ENCODE measurements around the gene ITPR1. TPM values are rescaled to one million over a fixed set of nuclear protein-coding genes. Genes with fewer than 3 reads are reported as not detected.

The ITPR1 gene
- polyA plus RNA-seq, 1 of the 3 experiments (the other 2 are of a cell fraction), result 5.9 TPM

DNA sequence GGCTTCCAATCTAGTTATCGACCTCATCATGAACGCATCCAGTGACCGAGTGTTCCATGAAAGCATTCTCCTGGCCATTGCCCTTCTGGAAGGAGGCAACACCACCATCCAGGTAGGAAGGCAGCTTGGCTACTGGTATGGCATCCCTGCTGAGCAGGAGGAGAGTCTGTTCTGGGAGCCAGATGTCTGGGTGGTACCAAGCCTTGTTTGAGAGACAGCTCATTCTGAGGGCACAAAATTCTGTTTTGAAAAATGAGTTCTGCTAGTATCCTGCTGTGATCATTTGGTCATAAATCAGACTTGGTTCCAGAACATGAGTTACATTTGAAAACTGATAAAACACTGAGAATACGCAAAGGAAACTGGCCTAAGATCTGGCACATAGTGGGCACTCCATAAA is 242.1 kb downstream of the ITPR1 start (continued):
- no peak for TF ChIP-seq RFX5 (IDR thresholded peaks at IDR 0.05; ENCODE audit: low read length)
- TF ChIP-seq, protein P1, sequence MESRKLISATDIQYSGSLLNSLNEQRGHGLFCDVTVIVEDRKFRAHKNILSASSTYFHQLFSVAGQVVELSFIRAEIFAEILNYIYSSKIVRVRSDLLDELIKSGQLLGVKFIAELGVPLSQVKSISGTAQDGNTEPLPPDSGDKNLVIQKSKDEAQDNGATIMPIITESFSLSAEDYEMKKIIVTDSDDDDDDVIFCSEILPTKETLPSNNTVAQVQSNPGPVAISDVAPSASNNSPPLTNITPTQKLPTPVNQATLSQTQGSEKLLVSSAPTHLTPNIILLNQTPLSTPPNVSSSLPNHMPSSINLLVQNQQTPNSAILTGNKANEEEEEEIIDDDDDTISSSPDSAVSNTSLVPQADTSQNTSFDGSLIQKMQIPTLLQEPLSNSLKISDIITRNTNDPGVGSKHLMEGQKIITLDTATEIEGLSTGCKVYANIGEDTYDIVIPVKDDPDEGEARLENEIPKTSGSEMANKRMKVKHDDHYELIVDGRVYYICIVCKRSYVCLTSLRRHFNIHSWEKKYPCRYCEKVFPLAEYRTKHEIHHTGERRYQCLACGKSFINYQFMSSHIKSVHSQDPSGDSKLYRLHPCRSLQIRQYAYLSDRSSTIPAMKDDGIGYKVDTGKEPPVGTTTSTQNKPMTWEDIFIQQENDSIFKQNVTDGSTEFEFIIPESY (IDR thresholded peaks at IDR 0.05; ENCODE audit: borderline replicate concordance, low read depth), result no peak
- no peak for TF ChIP-seq JUND (IDR thresholded peaks at IDR 0.05)
- no peak for TF ChIP-seq SIN3A (IDR thresholded peaks at IDR 0.05; ENCODE audit: borderline replicate concordance, low read depth, low read length)
- no peak for TF ChIP-seq GATA2 (CRISPR knock-in tag; IDR thresholded peaks at IDR 0.05)
- TF ChIP-seq, protein P2, sequence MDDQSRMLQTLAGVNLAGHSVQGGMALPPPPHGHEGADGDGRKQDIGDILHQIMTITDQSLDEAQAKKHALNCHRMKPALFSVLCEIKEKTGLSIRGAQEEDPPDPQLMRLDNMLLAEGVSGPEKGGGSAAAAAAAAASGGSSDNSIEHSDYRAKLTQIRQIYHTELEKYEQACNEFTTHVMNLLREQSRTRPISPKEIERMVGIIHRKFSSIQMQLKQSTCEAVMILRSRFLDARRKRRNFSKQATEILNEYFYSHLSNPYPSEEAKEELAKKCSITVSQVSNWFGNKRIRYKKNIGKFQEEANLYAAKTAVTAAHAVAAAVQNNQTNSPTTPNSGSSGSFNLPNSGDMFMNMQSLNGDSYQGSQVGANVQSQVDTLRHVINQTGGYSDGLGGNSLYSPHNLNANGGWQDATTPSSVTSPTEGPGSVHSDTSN (IDR thresholded peaks at IDR 0.05), result no peak

DNA sequence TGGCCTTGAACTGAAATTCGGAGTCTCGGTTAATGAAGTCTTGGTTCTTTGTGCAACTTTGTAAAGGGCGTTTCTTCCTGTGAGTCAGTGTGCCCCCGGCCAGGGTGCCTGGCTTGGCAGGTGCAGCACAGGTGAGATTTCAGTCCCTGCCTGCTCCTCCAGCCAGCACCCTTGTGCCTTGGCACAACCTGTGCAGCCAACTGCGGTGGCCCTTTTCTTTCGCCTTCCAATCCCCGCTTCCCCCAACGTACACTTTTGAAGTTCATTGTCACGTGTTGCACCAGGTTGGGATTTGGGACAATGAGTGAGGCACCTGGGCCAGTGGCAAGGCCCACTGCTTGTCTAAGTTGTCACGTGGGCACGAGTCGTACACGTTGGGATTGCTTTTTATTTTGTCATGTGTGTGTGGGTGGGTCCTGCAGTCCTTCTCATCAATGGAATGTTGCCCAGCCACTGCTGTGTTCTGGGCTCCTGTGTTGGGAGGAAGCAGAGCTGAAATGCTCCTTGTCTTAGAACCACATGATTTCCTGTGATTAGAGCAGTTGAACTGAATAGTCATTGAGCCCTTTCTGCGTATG is 243.2 kb downstream of the ITPR1 start:
- no peak overlapping the region for H2AFZ ChIP-seq (ENCODE audit: low read depth)
- CTCF ChIA-PET, result interaction anchor here (0.9 to 3.0 kb wide), 2 partner anchors 25 kb away, joined by 3 to 11 read pairs; no protein-coding TSS in a partner anchor
- H3K36me3 ChIP-seq (replicated peaks in 1 of 2; ENCODE audit: control insufficient read depth in 1 of 2, insufficient read depth in 2 of 2, low read length in 1 of 2), result peaks cover 0 to 12% of the 10 kb centered on the region in 2 experiments
- 94% methylated on average over 14 of the region's 14 CpGs for WGBS (ENCODE audit: low lambda C conversion rate)
- no peaks in the 10 kb centered on the region for H3K9me3 ChIP-seq
- no peak for TF ChIP-seq GABPA (IDR thresholded peaks at IDR 0.05; ENCODE audit: low read depth)
- no peak for TF ChIP-seq FOSL2 (IDR thresholded peaks at IDR 0.05; ENCODE audit: borderline replicate concordance, low read depth)
- no peak for TF ChIP-seq NRF1 (IDR thresholded peaks at IDR 0.05; ENCODE audit: low read depth, low read length)
- TF ChIP-seq, protein P3, sequence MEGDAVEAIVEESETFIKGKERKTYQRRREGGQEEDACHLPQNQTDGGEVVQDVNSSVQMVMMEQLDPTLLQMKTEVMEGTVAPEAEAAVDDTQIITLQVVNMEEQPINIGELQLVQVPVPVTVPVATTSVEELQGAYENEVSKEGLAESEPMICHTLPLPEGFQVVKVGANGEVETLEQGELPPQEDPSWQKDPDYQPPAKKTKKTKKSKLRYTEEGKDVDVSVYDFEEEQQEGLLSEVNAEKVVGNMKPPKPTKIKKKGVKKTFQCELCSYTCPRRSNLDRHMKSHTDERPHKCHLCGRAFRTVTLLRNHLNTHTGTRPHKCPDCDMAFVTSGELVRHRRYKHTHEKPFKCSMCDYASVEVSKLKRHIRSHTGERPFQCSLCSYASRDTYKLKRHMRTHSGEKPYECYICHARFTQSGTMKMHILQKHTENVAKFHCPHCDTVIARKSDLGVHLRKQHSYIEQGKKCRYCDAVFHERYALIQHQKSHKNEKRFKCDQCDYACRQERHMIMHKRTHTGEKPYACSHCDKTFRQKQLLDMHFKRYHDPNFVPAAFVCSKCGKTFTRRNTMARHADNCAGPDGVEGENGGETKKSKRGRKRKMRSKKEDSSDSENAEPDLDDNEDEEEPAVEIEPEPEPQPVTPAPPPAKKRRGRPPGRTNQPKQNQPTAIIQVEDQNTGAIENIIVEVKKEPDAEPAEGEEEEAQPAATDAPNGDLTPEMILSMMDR (IDR thresholded peaks at IDR 0.05), result no peak
- TF ChIP-seq, protein P4, sequence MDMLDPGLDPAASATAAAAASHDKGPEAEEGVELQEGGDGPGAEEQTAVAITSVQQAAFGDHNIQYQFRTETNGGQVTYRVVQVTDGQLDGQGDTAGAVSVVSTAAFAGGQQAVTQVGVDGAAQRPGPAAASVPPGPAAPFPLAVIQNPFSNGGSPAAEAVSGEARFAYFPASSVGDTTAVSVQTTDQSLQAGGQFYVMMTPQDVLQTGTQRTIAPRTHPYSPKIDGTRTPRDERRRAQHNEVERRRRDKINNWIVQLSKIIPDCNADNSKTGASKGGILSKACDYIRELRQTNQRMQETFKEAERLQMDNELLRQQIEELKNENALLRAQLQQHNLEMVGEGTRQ (IDR thresholded peaks at IDR 0.05; ENCODE audit: borderline replicate concordance, low read depth, low read length), result no peak
- TF ChIP-seq, protein P5, sequence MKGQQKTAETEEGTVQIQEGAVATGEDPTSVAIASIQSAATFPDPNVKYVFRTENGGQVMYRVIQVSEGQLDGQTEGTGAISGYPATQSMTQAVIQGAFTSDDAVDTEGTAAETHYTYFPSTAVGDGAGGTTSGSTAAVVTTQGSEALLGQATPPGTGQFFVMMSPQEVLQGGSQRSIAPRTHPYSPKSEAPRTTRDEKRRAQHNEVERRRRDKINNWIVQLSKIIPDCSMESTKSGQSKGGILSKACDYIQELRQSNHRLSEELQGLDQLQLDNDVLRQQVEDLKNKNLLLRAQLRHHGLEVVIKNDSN (IDR thresholded peaks at IDR 0.05; ENCODE audit: borderline replicate concordance, low read depth), result no peak
- no peak for TF ChIP-seq SIN3A (IDR thresholded peaks at IDR 0.05; ENCODE audit: borderline replicate concordance, low read depth, low read length)
- TF ChIP-seq, protein P2 (IDR thresholded peaks at IDR 0.05), result no peak
- no peak for TF ChIP-seq FOXJ3 (CRISPR knock-in tag; IDR thresholded peaks at IDR 0.05)
- TF ChIP-seq TCF12 (IDR thresholded peaks at IDR 0.05), result no peak
- TF ChIP-seq TEAD4 (IDR thresholded peaks at IDR 0.05; ENCODE audit: borderline replicate concordance, insufficient read depth), result no peak
- TF ChIP-seq NFIC (IDR thresholded peaks at IDR 0.05; ENCODE audit: borderline replicate concordance), result no peak
- TF ChIP-seq, protein P6, sequence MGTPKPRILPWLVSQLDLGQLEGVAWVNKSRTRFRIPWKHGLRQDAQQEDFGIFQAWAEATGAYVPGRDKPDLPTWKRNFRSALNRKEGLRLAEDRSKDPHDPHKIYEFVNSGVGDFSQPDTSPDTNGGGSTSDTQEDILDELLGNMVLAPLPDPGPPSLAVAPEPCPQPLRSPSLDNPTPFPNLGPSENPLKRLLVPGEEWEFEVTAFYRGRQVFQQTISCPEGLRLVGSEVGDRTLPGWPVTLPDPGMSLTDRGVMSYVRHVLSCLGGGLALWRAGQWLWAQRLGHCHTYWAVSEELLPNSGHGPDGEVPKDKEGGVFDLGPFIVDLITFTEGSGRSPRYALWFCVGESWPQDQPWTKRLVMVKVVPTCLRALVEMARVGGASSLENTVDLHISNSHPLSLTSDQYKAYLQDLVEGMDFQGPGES (IDR thresholded peaks at IDR 0.05; ENCODE audit: low read depth, low read length), result no peak
- no peak for TF ChIP-seq EZH2phosphoT487 (IDR thresholded peaks at IDR 0.05; ENCODE audit: borderline replicate concordance, low read depth)
- no peak for TF ChIP-seq POLR2AphosphoS5 (IDR thresholded peaks at IDR 0.05; ENCODE audit: low read depth, low read length)
- TF ChIP-seq, protein P7, sequence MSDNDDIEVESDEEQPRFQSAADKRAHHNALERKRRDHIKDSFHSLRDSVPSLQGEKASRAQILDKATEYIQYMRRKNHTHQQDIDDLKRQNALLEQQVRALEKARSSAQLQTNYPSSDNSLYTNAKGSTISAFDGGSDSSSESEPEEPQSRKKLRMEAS (IDR thresholded peaks at IDR 0.05; ENCODE audit: low read depth), result no peak
- TF ChIP-seq SMC3 (IDR thresholded peaks at IDR 0.05; ENCODE audit: low read depth, low read length), result no peak
- H3K79me2 ChIP-seq (ENCODE audit: insufficient read depth), result no peaks in the 10 kb centered on the region
- no peaks in the 10 kb centered on the region for H4K20me1 ChIP-seq (ENCODE audit: insufficient read depth)
- H3K9ac ChIP-seq, result no peak overlapping the region
- no peaks in the 10 kb centered on the region for H3K9me2 ChIP-seq
- DNase-seq, result no peak
- H3K27ac ChIP-seq (ENCODE audit: low read depth in 2 of 2, low read length in 1 of 2), result no peak overlapping the region
- H3K4me2 ChIP-seq, result no peak overlapping the region
- POLR2A ChIA-PET, result no interaction called here
- peaks cover 3 to 6% of the 10 kb centered on the region in 2 experiments; a peak in 2 of 4 replicates for H3K4me1 ChIP-seq (ENCODE audit: control insufficient read depth in 1 of 2, insufficient read depth in 2 of 2, low read depth in 1 of 2, low read length in 1 of 2)
- no peaks in the 10 kb centered on the region for H3K27me3 ChIP-seq (ENCODE audit: insufficient read depth)
- no peaks in the 10 kb centered on the region for H3F3A ChIP-seq (replicated peaks; ENCODE audit: insufficient read depth)
- H3K4me3 ChIP-seq (ENCODE audit: low read depth in 2 of 2, low read length in 1 of 2), result no peak overlapping the region

Data from SK-N-SH (cell line).